Gastrocnemius medialis (tissue), 4 donors: ENCODE results near the gene PLD1.

Experiments used
- POLR2A ChIP-seq, 2 donors: fragments of 450-650 bp; IDR thresholded peaks; one replicate each; pipeline ENCODE4 v1.6.1; 2017; ENCODE audit warnings: antibody characterized with exemption in 2 of 2, mild to moderate bottlenecking in 2 of 2, moderate library complexity in 2 of 2
- TF ChIP-seq, protein P1 (sequence below), 5 experiments: fragments of 450-650 bp in 3 of 5; fragments of 200-600 bp in 2 of 5; sonication (generic) in 2 of 5; IDR thresholded peaks in 4 of 5; conservative IDR thresholded peaks in 1 of 5; 1 replicate in 4 of 5; 2 replicates in 1 of 5; pipeline ENCODE4 v1.5.1; 2016 to 2019; ENCODE audit warnings: antibody characterized with exemption in 5 of 5, mild to moderate bottlenecking in 3 of 5, moderate library complexity in 3 of 5

DNA sequence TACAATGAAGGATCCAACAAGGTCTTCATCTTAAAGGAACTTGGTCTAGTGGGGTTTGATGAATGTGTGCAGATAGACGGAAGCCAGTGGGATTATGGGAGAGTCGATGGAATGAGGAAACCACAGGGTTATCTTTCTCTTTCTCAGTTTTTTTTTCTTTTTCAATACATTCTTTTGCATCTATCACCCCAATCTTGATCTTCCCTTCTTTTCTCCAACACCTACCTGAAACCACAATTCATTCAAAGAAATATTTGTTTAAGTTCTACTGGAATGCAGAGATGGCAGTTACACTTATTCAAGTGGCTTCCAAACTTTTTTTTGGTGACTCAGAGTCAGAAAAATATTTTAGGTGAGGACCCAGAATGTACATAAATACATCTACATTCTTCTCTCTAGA lies 34.6 kb upstream of the PLD1 start:
- TF ChIP-seq, protein P1, sequence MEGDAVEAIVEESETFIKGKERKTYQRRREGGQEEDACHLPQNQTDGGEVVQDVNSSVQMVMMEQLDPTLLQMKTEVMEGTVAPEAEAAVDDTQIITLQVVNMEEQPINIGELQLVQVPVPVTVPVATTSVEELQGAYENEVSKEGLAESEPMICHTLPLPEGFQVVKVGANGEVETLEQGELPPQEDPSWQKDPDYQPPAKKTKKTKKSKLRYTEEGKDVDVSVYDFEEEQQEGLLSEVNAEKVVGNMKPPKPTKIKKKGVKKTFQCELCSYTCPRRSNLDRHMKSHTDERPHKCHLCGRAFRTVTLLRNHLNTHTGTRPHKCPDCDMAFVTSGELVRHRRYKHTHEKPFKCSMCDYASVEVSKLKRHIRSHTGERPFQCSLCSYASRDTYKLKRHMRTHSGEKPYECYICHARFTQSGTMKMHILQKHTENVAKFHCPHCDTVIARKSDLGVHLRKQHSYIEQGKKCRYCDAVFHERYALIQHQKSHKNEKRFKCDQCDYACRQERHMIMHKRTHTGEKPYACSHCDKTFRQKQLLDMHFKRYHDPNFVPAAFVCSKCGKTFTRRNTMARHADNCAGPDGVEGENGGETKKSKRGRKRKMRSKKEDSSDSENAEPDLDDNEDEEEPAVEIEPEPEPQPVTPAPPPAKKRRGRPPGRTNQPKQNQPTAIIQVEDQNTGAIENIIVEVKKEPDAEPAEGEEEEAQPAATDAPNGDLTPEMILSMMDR (IDR thresholded peaks at IDR 0.05 in 4 of 5, conservative IDR thresholded peaks at IDR 0.05 in 1 of 5), result no peak
- TF ChIP-seq POLR2A (IDR thresholded peaks at IDR 0.05), result no peak
